Astrocyte of the spinal cord (primary cell): ENCODE data around the gene KRT8.
A peak's percentile ranks its signal among the peaks of the same experiment; 100 is the strongest.

Experiments
- DNase-seq: peaks from one replicate; pipeline ENCODE4 v3.0.0; 2011; ENCODE audit warnings: low read depth, low spot score
- H3K4me3 ChIP-seq: 2 replicates; pipeline ENCODE4 v1.5.1; 2011; ENCODE audit warnings: low read depth, mild to moderate bottlenecking, low read length, moderate library complexity
- CTCF ChIP-seq: IDR thresholded peaks from 2 replicates; pipeline ENCODE4 v1.5.1; 2012; ENCODE audit warnings: low read depth, mild to moderate bottlenecking, low read length, inconsistent platforms
- in situ Hi-C: cut with HindIII; loops from 2 replicates; pipeline ENCODE4 v1.10.0; 2017; ENCODE audit warnings: low sequenced_read_pairs

Gene KRT8

GRCh38 chr12:52848661-52849255 is 56.1 kb downstream of the KRT8 start, which contains the start of gene KRT78:
Gene KRT78 (minus strand): TSS chr12:52848994. CDS start chr12:52848930, 64 bp downstream.
- no peak for TF ChIP-seq CTCF
- in situ Hi-C loops: no loop called here
- H3K4me3 ChIP-seq: no peak within 1 kb of the TSS
- no peak for DNase-seq

GRCh38 chr12:52847335-52848102 is 57.4 kb downstream of the KRT8 start:
- peak; percentile 32 for DNase-seq
- no peak for TF ChIP-seq CTCF
- in situ Hi-C loops: no loop called here
- no peak overlapping the region for H3K4me3 ChIP-seq
